GM18868 (cell line): ENCODE data around the gene ATP5F1D.
A peak's percentile ranks its signal among the peaks of the same experiment; 100 is the strongest.

Experiments used
- ATAC-seq: cut with Tn5 transposase; IDR thresholded peaks from one replicate; pipeline ENCODE4 v1.9.1; 2021; ENCODE audit warnings: mild to moderate bottlenecking, moderate library complexity; ENCODE audit not compliant: unreplicated experiment

Gene ATP5F1D

GRCh38 chr19:1256646-1257474 lies 15.3 kb downstream of the ATP5F1D start:
- ATAC-seq: no peak

- ATAC-seq: no peak
Measured at GRCh38 chr19:1257475-1258162, 16.1 kb downstream of the ATP5F1D start.

GRCh38 chr19:1258163-1258492 lies 16.6 kb downstream of the ATP5F1D start:
- ATAC-seq: no peak

- no peak for ATAC-seq
Measured at GRCh38 chr19:1258707-1259205, 17.2 kb downstream of the ATP5F1D start.

- ATAC-seq: peak; percentile 27
Measured at GRCh38 chr19:1259206-1259875, 17.8 kb downstream of the ATP5F1D start.

- no peak for ATAC-seq
Measured at GRCh38 chr19:1259876-1260748, 18.6 kb downstream of the ATP5F1D start.

GRCh38 chr19:1260749-1261537 lies 19.4 kb downstream of the ATP5F1D start:
- peak; percentile 69 for ATAC-seq

GRCh38 chr19:1261538-1261797 lies 19.9 kb downstream of the ATP5F1D start:
- ATAC-seq: no peak

- no peak for ATAC-seq
Measured at GRCh38 chr19:1261798-1262622, 20.5 kb downstream of the ATP5F1D start.

- ATAC-seq: no peak
Measured at GRCh38 chr19:1262623-1263123, 21.1 kb downstream of the ATP5F1D start.

GRCh38 chr19:1263188-1263587 lies 21.6 kb downstream of the ATP5F1D start:
- no peak for ATAC-seq

GRCh38 chr19:1264801-1265614 lies 23.5 kb downstream of the ATP5F1D start:
- ATAC-seq: no peak

- no peak for ATAC-seq
Measured at GRCh38 chr19:1265615-1266128, 24.1 kb downstream of the ATP5F1D start.

GRCh38 chr19:1266129-1266915 lies 24.8 kb downstream of the ATP5F1D start:
- peak; percentile 31 for ATAC-seq

- peak; percentile 19 for ATAC-seq
Measured at GRCh38 chr19:1266916-1267476, 25.4 kb downstream of the ATP5F1D start.

GRCh38 chr19:1267477-1268225 lies 26.1 kb downstream of the ATP5F1D start:
- ATAC-seq: no peak
